Bronchial epithelial cell (primary cell): Measurements from ENCODE around the gene GNAI1. TPM values are rescaled to one million over a fixed set of nuclear protein-coding genes. Genes with fewer than 3 reads are reported as not detected.

Source experiments
- DNase-seq: peaks from one replicate; pipeline ENCODE4 v3.0.0-alpha.2; 2010; ENCODE audit warnings: low read depth
- FAIRE-seq: peaks from 2 replicates; lab custom pipeline; 2011; peaks lifted over from hg19 to GRCh38; lab: Jason Lieb, UNC
- H3K27me3 ChIP-seq: 2 replicates; pipeline ENCODE4 v1.5.1; 2011; ENCODE audit warnings: low read length; ENCODE audit not compliant: control insufficient read depth, insufficient read depth
- H3K36me3 ChIP-seq: 2 replicates; pipeline ENCODE4 v1.5.1; 2011; ENCODE audit warnings: low read length; ENCODE audit not compliant: control insufficient read depth, insufficient read depth
- H3K4me3 ChIP-seq: 2 replicates; pipeline ENCODE4 v1.5.1; 2011; ENCODE audit warnings: mild to moderate bottlenecking, low read depth, low read length, control low read depth
- CTCF ChIP-seq: IDR thresholded peaks from 2 replicates; pipeline ENCODE4 v1.5.1; 2011; ENCODE audit warnings: mild to moderate bottlenecking, moderate library complexity, low read length, control low read depth, inconsistent platforms; ENCODE audit not compliant: insufficient read depth, severe bottlenecking
- total RNA-seq: library from RNA; depleted of rRNA; stranded (reverse); fragments of >200 nt; gene quantifications from 2 replicates; pipeline ENCODE4 v1.2.1, GENCODE V29; 2014

The GNAI1 gene
- total RNA-seq, 1 donor from 2014 or later, result 56.1 TPM

GRCh38 chr7:80187727-80188126 is 53.1 kb downstream of the GNAI1 start:
- FAIRE-seq, result no peak

GRCh38 chr7:80189638-80190037 is 55.0 kb downstream of the GNAI1 start:
- FAIRE-seq (no peak), DNase-seq (no peak)
- H3K36me3 ChIP-seq, result no peaks in the 10 kb centered on the region
- H3K27me3 ChIP-seq, result no peaks in the 10 kb centered on the region
- H3K4me3 ChIP-seq, result no peak overlapping the region
- no peak for TF ChIP-seq CTCF

More at GRCh38 chr7:80187727-80188126, 53.1 kb downstream of the GNAI1 start:
- H3K36me3 ChIP-seq, result peaks cover 2% of the 10 kb centered on the region
- no peak for DNase-seq
- no peaks in the 10 kb centered on the region for H3K27me3 ChIP-seq
- TF ChIP-seq CTCF, result no peak
- H3K4me3 ChIP-seq, result no peak overlapping the region

GRCh38 chr7:80197627-80198026 is 63.0 kb downstream of the GNAI1 start:
- no peak for DNase-seq
- Histone ChIP-seq H3K36me3 (peaks cover 4% of the 10 kb centered on the region), H3K4me3 (no peak overlapping the region), H3K27me3 (no peaks in the 10 kb centered on the region)
- TF ChIP-seq CTCF, result no peak
- FAIRE-seq, result no peak

- TF ChIP-seq CTCF, result no peak
- no peak for FAIRE-seq
- H3K36me3 ChIP-seq, result peaks cover 7% of the 10 kb centered on the region
- no peak for DNase-seq
- no peak overlapping the region for H3K4me3 ChIP-seq
- no peaks in the 10 kb centered on the region for H3K27me3 ChIP-seq
Observed at GRCh38 chr7:80199051-80199450, 64.4 kb downstream of the GNAI1 start.

- H3K4me3 ChIP-seq, result no peak overlapping the region
- peaks cover 6% of the 10 kb centered on the region for H3K36me3 ChIP-seq
- no peak for DNase-seq
- TF ChIP-seq CTCF, result no peak
- H3K27me3 ChIP-seq, result no peaks in the 10 kb centered on the region
- no peak for FAIRE-seq
Observed at GRCh38 chr7:80204454-80204853, 69.8 kb downstream of the GNAI1 start.

GRCh38 chr7:80204919-80205318 is 70.3 kb downstream of the GNAI1 start:
- no peak for FAIRE-seq
- peaks cover 5% of the 10 kb centered on the region for H3K36me3 ChIP-seq
- H3K27me3 ChIP-seq, result no peaks in the 10 kb centered on the region
- no peak for TF ChIP-seq CTCF
- H3K4me3 ChIP-seq, result no peak overlapping the region
- no peak for DNase-seq
